ENCODE results near the gene TMPRSS3. TPM values are rescaled to one million over a fixed set of nuclear protein-coding genes. Genes with fewer than 3 reads are reported as not detected.

TMPRSS3 gene
- total RNA-seq, 1 experiment from 2014 or later, result 10.3 TPM

- Mint-ChIP-seq H3K36me3 (ENCODE audit: insufficient read depth, unreplicated experiment) (no peaks in the 10 kb centered on the region), H3K4me3 (ENCODE audit: low read depth, unreplicated experiment) (no peak overlapping the region), H3K9me3 (ENCODE audit: low read depth, unreplicated experiment) (no peaks in the 10 kb centered on the region), H3K27me3 (ENCODE audit: unreplicated experiment) (no peaks in the 10 kb centered on the region), H3K4me1 (ENCODE audit: low read depth, unreplicated experiment) (peaks cover 7% of the 10 kb centered on the region), H3K27ac (ENCODE audit: unreplicated experiment) (no peak overlapping the region)
- no peak for TF ChIP-seq CTCF (IDR thresholded peaks at IDR 0.05; ENCODE audit: unreplicated experiment)
- no TSS peak for BruUV-seq (replicated peaks)
- CTCF ChIA-PET, result no interaction called here
- DNase-seq, result no peak
- intact Hi-C loops (cut with micrococcal nuclease; ENCODE audit: unreplicated experiment), result no loop called here
Measured at GRCh38 chr21:42376338-42376982, 19.4 kb downstream of the TMPRSS3 start.

GRCh38 chr21:42375966-42376337 is 19.9 kb downstream of the TMPRSS3 start:
- no peak for TF ChIP-seq CTCF (IDR thresholded peaks at IDR 0.05; ENCODE audit: unreplicated experiment)
- no peaks in the 10 kb centered on the region for H3K27me3 Mint-ChIP-seq (ENCODE audit: unreplicated experiment)
- BruUV-seq (replicated peaks), result no TSS peak

GRCh38 chr21:42375506-42375905 is 20.3 kb downstream of the TMPRSS3 start:
- CTCF ChIA-PET, result no interaction called here
- no peak overlapping the region for H3K27ac Mint-ChIP-seq (ENCODE audit: unreplicated experiment)
- no peaks in the 10 kb centered on the region for H3K27me3 Mint-ChIP-seq (ENCODE audit: unreplicated experiment)
- no peaks in the 10 kb centered on the region for H3K9me3 Mint-ChIP-seq (ENCODE audit: low read depth, unreplicated experiment)
- no peak for DNase-seq
- TF ChIP-seq CTCF (IDR thresholded peaks at IDR 0.05; ENCODE audit: unreplicated experiment), result no peak
- BruUV-seq (replicated peaks), result no TSS peak
- H3K36me3 Mint-ChIP-seq (ENCODE audit: insufficient read depth, unreplicated experiment), result no peaks in the 10 kb centered on the region
- peaks cover 7% of the 10 kb centered on the region for H3K4me1 Mint-ChIP-seq (ENCODE audit: low read depth, unreplicated experiment)
- intact Hi-C loops (cut with micrococcal nuclease; ENCODE audit: unreplicated experiment), result no loop called here
- no peak overlapping the region for H3K4me3 Mint-ChIP-seq (ENCODE audit: low read depth, unreplicated experiment)

More at GRCh38 chr21:42375966-42376337, 19.9 kb downstream of the TMPRSS3 start:
- Mint-ChIP-seq H3K4me3 (ENCODE audit: low read depth, unreplicated experiment) (no peak overlapping the region), H3K27ac (ENCODE audit: unreplicated experiment) (no peak overlapping the region), H3K9me3 (ENCODE audit: low read depth, unreplicated experiment) (no peaks in the 10 kb centered on the region), H3K4me1 (ENCODE audit: low read depth, unreplicated experiment) (peaks cover 7% of the 10 kb centered on the region), H3K36me3 (ENCODE audit: insufficient read depth, unreplicated experiment) (no peaks in the 10 kb centered on the region)
- CTCF ChIA-PET, result no interaction called here
- DNase-seq, result no peak
- intact Hi-C loops (cut with micrococcal nuclease; ENCODE audit: unreplicated experiment), result no loop called here

GRCh38 chr21:42374864-42375499 is 20.9 kb downstream of the TMPRSS3 start:
- CTCF ChIA-PET, result no interaction called here

More at GRCh38 chr21:42374864-42375499, 20.9 kb downstream of the TMPRSS3 start:
- H3K27ac Mint-ChIP-seq (ENCODE audit: unreplicated experiment), result no peak overlapping the region
- no peaks in the 10 kb centered on the region for H3K27me3 Mint-ChIP-seq (ENCODE audit: unreplicated experiment)
- no peak for DNase-seq
- no TSS peak for BruUV-seq (replicated peaks)
- no peak overlapping the region for H3K4me3 Mint-ChIP-seq (ENCODE audit: low read depth, unreplicated experiment)
- no peaks in the 10 kb centered on the region for H3K36me3 Mint-ChIP-seq (ENCODE audit: insufficient read depth, unreplicated experiment)
- peaks cover 7% of the 10 kb centered on the region for H3K4me1 Mint-ChIP-seq (ENCODE audit: low read depth, unreplicated experiment)
- intact Hi-C loops (cut with micrococcal nuclease; ENCODE audit: unreplicated experiment), result no loop called here
- TF ChIP-seq CTCF (IDR thresholded peaks at IDR 0.05; ENCODE audit: unreplicated experiment), result no peak
- H3K9me3 Mint-ChIP-seq (ENCODE audit: low read depth, unreplicated experiment), result no peaks in the 10 kb centered on the region

All from Calu3 (cell line).